ENCODE measurements around the gene AFMID.

GRCh38 chr17:78249818-78250806 lies 63.0 kb downstream of the AFMID start:
- TF ChIP-seq POLR2AphosphoS5 (IDR thresholded peaks at IDR 0.05; ENCODE audit: low read depth, low read length) (no peak), TAF1 (IDR thresholded peaks at IDR 0.05; ENCODE audit: borderline replicate concordance, insufficient read depth, low read length) (no peak), REST (IDR thresholded peaks at IDR 0.05; ENCODE audit: insufficient read depth in 1 of 2, low read depth in 2 of 2, low read length in 2 of 2) (no peak), SIN3A (IDR thresholded peaks at IDR 0.05; ENCODE audit: borderline replicate concordance, insufficient read depth, low read length) (no peak)
